ENCODE data around the gene ZMAT3.

- TF ChIP-seq CTCF (IDR thresholded peaks at IDR 0.05): no peak
- TF ChIP-seq POLR2A (IDR thresholded peaks at IDR 0.05): no peak
Observed at GRCh38 chr3:178996399-178996798, 75.2 kb downstream of the ZMAT3 start.

All from Peyer's patch (tissue), 4 donors.